HL-60 (cell line): ENCODE results near the gene WWOX.

Source experiments
- DNase-seq, 2 experiments: peaks; one replicate each; pipeline ENCODE4 v3.0.0-alpha.2; 2010 to 2020; ENCODE audit warnings: low read depth in 1 of 2, low spot score in 1 of 2
- H3K27ac ChIP-seq: fragments of 250-450 bp; sonication (Bioruptor Pico); replicated peaks from 2 replicates; pipeline ENCODE4 v1.5.1; 2020; ENCODE audit warnings: mild to moderate bottlenecking, moderate library complexity
- H3K27me3 ChIP-seq: fragments of 250-450 bp; sonication (Bioruptor Pico); 2 replicates; pipeline ENCODE4 v1.5.1; 2021; ENCODE audit warnings: mild to moderate bottlenecking, moderate library complexity; ENCODE audit not compliant: insufficient read depth, poor library complexity, severe bottlenecking
- H3K4me3 ChIP-seq: replicated peaks from 2 replicates; pipeline ENCODE4 v1.5.1; 2011; ENCODE audit warnings: mild to moderate bottlenecking, control low read depth, low read length; ENCODE audit not compliant: insufficient read depth
- GABPA ChIP-seq: IDR thresholded peaks from 2 replicates; pipeline ENCODE4 v1.6.1; 2012; ENCODE audit warnings: low read depth
- POLR2AphosphoS5 ChIP-seq: IDR thresholded peaks from 2 replicates; pipeline ENCODE4 v1.6.1; 2012; ENCODE audit warnings: low read depth
- SPI1 ChIP-seq: IDR thresholded peaks from 2 replicates; pipeline ENCODE4 v1.6.1; 2012; ENCODE audit warnings: low read depth, mild to moderate bottlenecking, borderline replicate concordance
- TF ChIP-seq, protein P1 (sequence below): IDR thresholded peaks from one replicate; pipeline ENCODE4 v1.5.1; 2011; ENCODE audit warnings: low read length, control low read depth, inconsistent platforms; ENCODE audit not compliant: insufficient read depth
- TF ChIP-seq, protein P2 (sequence below): IDR thresholded peaks from 2 replicates; pipeline ENCODE4 v1.6.1; 2012; ENCODE audit warnings: low read depth; ENCODE audit not compliant: insufficient replicate concordance

WWOX gene

DNA sequence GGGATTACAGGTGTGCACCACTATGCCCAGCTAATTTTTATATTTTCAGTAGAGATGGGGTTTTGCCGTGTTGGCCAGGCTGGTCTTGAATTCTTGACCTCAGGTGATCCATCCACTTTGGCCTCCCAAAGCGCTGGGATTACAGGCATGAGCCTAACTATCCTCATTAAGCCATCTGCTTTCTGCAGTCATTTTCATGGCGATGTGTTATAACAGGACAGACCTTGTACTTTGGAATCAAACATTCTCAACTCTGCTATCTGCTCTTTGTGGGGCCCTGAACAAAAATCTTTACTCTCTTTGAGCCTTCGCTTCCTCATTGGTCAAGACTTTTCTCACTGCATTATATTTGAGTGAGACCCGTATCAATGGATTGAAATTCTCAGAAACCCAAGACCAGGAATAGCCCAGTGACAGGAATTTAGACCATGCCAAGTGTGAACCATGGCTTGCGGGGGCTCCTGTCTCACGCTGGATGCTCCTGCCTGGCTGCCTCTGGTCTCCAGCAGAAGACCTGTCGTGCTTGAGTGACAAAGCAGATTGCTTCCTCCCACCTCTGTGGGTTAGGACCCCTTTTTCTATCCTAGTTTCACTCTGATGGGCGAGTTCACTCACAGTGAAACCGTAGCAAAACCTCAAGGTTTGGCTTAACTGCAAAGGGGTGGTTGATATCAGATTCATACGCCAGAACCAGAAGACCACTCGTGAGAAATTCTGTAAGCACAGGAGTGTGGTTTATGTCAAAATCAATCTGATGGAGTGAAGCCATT lies 982.0 kb downstream of the WWOX start:
- TF ChIP-seq SPI1 (no peak), POLR2AphosphoS5 (no peak), GABPA (no peak)
- TF ChIP-seq, protein P1, sequence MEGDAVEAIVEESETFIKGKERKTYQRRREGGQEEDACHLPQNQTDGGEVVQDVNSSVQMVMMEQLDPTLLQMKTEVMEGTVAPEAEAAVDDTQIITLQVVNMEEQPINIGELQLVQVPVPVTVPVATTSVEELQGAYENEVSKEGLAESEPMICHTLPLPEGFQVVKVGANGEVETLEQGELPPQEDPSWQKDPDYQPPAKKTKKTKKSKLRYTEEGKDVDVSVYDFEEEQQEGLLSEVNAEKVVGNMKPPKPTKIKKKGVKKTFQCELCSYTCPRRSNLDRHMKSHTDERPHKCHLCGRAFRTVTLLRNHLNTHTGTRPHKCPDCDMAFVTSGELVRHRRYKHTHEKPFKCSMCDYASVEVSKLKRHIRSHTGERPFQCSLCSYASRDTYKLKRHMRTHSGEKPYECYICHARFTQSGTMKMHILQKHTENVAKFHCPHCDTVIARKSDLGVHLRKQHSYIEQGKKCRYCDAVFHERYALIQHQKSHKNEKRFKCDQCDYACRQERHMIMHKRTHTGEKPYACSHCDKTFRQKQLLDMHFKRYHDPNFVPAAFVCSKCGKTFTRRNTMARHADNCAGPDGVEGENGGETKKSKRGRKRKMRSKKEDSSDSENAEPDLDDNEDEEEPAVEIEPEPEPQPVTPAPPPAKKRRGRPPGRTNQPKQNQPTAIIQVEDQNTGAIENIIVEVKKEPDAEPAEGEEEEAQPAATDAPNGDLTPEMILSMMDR, result no peak
- TF ChIP-seq, protein P2, sequence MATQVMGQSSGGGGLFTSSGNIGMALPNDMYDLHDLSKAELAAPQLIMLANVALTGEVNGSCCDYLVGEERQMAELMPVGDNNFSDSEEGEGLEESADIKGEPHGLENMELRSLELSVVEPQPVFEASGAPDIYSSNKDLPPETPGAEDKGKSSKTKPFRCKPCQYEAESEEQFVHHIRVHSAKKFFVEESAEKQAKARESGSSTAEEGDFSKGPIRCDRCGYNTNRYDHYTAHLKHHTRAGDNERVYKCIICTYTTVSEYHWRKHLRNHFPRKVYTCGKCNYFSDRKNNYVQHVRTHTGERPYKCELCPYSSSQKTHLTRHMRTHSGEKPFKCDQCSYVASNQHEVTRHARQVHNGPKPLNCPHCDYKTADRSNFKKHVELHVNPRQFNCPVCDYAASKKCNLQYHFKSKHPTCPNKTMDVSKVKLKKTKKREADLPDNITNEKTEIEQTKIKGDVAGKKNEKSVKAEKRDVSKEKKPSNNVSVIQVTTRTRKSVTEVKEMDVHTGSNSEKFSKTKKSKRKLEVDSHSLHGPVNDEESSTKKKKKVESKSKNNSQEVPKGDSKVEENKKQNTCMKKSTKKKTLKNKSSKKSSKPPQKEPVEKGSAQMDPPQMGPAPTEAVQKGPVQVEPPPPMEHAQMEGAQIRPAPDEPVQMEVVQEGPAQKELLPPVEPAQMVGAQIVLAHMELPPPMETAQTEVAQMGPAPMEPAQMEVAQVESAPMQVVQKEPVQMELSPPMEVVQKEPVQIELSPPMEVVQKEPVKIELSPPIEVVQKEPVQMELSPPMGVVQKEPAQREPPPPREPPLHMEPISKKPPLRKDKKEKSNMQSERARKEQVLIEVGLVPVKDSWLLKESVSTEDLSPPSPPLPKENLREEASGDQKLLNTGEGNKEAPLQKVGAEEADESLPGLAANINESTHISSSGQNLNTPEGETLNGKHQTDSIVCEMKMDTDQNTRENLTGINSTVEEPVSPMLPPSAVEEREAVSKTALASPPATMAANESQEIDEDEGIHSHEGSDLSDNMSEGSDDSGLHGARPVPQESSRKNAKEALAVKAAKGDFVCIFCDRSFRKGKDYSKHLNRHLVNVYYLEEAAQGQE, result no peak
- no peak overlapping the region for H3K27ac ChIP-seq
- no peak for DNase-seq

DNA sequence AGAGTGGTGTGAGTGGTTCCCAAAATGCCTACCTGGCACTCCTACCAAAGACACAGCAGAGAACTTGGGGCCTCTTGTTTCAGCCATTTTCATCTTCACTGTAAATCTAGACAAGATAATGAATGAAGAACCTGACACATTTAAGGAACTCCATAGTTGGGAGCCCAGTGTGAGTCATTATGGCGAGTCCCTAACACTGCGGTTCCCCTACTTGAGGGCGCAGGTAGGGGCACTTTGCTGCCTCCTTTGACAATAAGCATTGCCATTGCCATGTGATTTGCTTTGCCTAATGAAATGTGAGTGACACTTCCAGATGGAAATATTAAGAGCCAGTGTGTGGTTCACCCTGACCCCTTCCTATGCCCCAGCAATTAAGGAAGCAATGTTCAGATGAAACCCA lies 983.5 kb downstream of the WWOX start:
- no peak overlapping the region for H3K4me3 ChIP-seq
- no peak for TF ChIP-seq POLR2AphosphoS5
- TF ChIP-seq SPI1, result no peak
- no peak for TF ChIP-seq GABPA
- TF ChIP-seq, protein P1, result no peak
- TF ChIP-seq, protein P2, result no peak
- H3K27ac ChIP-seq, result no peak overlapping the region
- DNase-seq, result no peak
- H3K27me3 ChIP-seq, result no peaks in the 10 kb centered on the region

More for the DNA sequence above, 982.0 kb downstream of the WWOX start:
- Histone ChIP-seq H3K4me3 (no peak overlapping the region), H3K27me3 (no peaks in the 10 kb centered on the region)

DNA sequence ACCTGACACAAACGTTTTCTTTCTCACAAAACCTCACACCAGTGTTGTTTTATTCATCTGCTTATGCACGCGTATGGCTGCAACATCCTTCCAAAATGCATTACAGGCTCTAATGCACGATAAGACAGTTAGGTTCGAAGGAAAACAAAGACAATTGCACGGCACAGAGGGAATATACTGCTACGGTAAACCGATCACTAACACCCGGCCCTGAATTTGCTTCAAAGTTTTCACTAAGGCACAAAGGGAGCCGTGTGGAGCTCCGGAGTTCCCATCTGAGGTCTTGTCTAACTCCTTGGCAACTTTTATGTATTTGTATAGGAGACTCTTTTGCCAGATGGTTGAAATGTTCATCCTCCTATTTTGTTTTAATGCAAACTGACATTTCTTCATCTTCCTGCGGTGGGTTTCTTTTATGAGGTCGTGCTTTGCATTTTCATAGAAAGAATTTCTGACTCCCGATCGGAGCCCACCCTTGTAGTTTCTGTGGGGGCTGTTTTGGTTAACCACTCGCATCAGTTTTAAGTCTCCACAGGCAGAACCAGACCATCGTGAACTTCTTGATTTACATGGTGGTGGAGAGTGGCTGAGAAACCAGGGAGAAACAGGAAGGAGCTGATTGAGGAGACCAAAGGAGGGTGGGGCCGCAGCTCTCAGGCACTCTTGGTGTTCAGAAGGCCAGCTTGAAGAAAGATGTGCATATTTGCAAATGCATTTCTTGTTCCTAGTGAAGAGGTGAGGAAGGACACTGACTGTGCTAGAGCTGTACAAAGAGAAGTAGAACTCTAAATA lies 984.2 kb downstream of the WWOX start:
- Histone ChIP-seq H3K27ac (no peak overlapping the region), H3K4me3 (no peak overlapping the region), H3K27me3 (no peaks in the 10 kb centered on the region)
- TF ChIP-seq, protein P2, result no peak
- TF ChIP-seq SPI1 (no peak), POLR2AphosphoS5 (no peak), GABPA (no peak)
- TF ChIP-seq, protein P1, result no peak
- peak in 1 of 2 experiments; percentile 49 for DNase-seq
